Right renal pelvis (tissue), 4 donors: ENCODE results near the gene VPS13C. TPM values are rescaled to one million over a fixed set of nuclear protein-coding genes. Genes with fewer than 3 reads are reported as not detected.
A peak's percentile ranks its signal among the peaks of the same experiment; 100 is the strongest.

Experiments
- DNase-seq, 4 donors: peaks; one replicate each; pipeline ENCODE4 v3.0.0-alpha.2; 2013; ENCODE audit warnings: low read depth in 4 of 4, low spot score in 3 of 4, missing footprints in 1 of 4
- polyA plus RNA-seq, 4 donors: library from polyadenylated mRNA; unstranded; fragments of 120-200 nt; gene quantifications; one replicate each; pipeline ENCODE4 v1.2.1, GENCODE V29; 2013; ENCODE audit not compliant: insufficient read length in 4 of 4

VPS13C gene, protein sequence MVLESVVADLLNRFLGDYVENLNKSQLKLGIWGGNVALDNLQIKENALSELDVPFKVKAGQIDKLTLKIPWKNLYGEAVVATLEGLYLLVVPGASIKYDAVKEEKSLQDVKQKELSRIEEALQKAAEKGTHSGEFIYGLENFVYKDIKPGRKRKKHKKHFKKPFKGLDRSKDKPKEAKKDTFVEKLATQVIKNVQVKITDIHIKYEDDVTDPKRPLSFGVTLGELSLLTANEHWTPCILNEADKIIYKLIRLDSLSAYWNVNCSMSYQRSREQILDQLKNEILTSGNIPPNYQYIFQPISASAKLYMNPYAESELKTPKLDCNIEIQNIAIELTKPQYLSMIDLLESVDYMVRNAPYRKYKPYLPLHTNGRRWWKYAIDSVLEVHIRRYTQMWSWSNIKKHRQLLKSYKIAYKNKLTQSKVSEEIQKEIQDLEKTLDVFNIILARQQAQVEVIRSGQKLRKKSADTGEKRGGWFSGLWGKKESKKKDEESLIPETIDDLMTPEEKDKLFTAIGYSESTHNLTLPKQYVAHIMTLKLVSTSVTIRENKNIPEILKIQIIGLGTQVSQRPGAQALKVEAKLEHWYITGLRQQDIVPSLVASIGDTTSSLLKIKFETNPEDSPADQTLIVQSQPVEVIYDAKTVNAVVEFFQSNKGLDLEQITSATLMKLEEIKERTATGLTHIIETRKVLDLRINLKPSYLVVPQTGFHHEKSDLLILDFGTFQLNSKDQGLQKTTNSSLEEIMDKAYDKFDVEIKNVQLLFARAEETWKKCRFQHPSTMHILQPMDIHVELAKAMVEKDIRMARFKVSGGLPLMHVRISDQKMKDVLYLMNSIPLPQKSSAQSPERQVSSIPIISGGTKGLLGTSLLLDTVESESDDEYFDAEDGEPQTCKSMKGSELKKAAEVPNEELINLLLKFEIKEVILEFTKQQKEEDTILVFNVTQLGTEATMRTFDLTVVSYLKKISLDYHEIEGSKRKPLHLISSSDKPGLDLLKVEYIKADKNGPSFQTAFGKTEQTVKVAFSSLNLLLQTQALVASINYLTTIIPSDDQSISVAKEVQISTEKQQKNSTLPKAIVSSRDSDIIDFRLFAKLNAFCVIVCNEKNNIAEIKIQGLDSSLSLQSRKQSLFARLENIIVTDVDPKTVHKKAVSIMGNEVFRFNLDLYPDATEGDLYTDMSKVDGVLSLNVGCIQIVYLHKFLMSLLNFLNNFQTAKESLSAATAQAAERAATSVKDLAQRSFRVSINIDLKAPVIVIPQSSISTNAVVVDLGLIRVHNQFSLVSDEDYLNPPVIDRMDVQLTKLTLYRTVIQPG (N-terminal part only)
- polyA plus RNA-seq: 10 to 100 TPM; 32.8 to 46.8 (median 39.0) TPM

DNA sequence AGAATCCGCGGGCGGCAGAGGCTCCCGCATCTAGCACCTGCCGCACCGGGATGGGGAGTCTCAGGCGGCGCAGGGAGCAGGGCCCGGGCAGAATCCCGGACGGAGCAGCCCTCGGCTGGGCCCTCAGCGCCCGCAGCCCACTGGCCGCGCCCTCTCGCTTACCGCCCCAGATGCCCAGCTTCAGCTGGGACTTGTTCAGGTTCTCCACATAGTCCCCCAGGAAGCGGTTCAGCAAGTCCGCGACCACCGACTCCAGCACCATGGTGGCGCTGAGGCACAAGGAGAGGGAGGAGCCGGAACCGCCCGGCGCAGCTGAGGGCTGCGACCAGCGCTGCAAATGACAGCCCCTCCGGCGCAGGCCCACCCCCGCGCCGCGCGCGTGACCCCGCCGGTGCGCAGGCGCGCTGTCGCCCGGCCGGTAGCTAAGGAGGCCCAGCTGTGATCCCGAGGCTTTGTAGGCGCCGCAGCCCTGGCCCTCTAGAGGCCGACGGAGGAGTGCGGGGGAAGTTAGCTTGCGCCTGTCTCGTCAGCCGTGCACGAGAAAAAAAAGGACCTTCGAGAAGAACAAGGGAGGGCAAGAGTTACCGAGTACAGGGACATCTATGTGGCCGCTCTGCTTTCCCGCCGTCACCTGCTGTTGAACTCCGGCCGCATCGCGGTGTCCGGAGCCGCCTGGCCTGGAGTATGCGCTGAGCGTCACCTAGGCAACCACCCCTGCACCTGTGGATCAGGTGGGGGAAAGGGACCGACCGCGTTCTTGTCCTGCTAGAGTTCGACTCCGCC, at the start of gene VPS13C:
Gene VPS13C, minus strand, starts transcription at position 335 of the 783 bp plus-strand sequence. Its CDS starts 73 bp downstream, at position 262.
- DNase-seq: peak; percentile 90 to 91 (median 90)

DNA sequence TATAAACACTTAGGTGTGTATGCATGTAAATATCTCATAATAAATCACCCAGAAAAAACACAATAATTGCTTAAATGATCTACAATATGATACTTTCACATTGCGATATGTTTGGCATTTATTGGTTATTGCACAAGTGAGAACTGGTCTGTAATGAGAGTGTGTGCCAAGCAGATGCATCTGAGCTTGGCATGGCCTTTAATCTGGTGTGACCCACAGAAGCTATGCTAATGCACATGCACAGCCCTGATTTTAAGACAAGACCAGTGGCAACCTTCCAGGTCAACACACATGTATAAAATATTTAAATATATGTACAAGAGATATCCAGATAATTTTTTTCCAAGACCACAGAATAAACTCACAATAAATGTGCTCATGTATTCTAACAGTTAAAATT, 49.2 kb upstream of the VPS13C start:
- no peak for DNase-seq

DNA sequence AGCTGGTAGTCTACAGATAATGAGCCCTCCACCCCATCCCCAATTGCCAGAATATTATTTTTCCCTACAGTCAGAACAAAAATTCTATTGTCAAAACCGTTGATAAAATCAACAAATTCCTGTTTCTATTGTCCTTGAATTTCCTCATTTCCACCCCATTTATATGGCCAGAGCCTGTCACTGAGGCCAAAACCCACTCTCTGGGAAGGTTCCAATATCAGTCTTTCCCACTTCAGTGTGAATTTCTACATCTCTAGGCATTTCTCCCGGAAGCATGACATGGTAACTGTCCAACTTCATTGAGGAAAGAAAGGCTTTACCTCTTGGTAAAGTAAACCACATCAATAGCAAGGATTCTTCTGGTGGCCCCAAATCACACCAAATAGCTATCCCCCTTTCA, 48.2 kb upstream of the VPS13C start:
- no peak for DNase-seq

DNA sequence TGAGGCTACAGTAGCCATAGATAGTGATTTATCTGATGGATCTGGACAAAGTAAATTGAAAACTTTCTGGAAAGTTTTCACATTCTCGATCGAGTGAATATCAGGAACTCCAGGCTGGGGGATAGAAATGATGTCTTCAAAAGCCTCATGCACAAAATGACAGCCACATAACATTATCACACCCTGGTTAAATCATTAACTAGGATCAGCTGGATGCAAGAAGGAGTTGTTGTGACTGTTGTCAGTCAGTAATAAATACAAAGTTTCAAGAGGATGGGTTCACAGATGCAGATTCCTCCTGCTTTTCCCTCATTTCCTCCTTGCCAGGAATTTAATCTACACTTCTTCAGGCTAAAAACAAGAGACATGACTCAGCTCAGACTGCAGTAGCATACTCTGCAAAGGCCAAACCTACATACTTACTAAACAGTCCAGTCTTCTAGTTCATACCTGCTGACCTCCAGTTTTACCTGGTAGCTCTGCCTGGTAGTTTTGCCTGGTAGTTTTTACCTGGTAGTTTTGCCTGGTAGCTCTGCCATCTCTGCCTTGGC, 47.4 kb upstream of the VPS13C start:
- no peak for DNase-seq

DNA sequence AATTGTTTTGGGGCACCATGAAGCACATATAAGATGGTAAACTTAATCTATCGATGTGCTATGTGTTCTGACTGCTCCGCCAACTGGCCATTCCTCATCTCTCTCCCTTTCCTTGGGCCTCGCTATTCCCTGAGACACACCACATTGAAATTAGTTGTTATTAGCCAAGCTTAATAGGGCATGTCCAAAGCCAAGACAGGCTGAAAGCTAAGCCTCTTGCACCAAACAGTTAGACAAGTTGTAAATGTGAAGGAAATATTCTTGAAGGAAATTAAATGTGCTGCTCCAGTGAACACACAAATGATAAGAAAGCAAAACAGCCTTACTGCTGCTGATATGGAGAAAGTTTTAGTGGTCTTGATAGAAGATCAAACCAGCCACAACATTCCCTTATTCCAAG, 45.8 kb upstream of the VPS13C start:
- no peak for DNase-seq

DNA sequence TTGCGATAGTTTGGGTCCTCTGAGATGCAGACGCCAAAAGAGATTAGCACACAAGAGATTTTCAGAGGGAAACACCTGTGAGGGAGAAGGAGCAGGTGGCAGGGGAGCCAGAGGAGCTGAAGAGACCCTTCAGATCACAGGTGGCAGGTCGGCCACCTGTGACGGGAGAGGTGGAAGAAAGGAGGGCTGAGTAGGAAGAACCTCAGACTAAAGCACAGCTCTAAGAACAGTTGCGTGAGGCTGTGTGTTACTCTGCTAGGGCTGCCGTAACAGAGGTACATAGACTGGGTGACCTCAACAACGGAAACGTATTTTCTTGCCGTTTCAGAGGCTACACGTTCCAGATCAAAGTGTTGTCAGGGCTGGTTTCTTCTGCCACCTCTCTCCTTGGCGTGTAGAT, 45.0 kb upstream of the VPS13C start:
- no peak for DNase-seq

DNA sequence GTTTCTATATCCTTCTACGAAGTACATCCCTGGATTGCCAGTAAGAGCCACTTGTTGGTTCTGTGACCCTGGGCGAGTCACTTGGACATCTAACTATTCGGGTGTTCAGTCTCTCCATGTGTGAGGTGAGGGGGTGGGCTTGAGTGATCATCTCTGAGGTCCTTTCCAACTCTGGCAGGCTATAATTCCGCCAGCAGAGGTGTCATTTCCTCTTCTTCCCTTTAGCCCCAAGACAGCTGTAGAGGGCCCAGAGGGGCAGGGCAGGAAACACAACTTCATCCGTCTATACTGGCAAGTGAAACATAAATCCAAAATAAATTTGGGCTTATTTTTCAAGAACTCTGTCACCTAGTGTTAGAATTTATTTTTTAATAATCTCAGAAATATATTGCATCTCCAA, 44.6 kb upstream of the VPS13C start:
- no peak for DNase-seq

DNA sequence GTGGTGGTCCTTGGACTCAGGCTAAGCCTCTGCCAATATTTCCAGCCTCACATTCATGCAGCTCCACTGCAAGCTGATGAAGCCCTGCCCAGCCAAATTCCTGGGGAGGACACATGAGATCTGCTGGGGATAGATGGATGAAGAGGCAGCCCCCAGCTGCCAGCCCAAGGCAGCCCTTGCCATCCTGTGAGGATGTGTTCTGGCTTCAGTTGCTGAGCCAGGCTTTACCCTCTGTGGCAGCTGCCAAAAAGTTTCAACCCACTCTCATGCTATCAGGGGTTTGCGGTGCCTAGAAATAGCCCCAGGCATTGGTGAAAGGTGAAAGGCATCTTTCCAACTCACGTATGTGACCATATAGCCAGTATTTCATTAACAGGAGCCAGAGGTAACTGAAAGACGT, 44.2 kb upstream of the VPS13C start:
- no peak for DNase-seq

DNA sequence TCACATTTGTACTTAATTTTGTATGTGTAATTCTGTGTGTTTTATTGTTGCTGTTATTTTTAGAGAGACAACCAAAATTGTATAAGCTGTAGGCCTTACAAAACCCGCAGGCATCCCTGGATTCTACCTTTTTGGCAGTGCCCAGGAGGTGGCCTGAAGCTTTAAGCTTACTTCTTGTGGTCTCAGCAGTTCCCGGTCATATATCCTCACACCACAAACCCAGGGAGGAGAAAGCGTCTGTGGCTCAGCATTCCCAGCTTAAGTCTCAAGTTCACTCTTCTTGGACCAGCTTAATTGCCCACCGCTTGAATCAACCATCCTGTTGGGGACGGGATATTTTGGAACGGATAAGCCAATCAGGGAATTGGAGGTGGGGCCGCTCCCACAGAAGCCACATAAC, 43.2 kb upstream of the VPS13C start:
- no peak for DNase-seq

DNA sequence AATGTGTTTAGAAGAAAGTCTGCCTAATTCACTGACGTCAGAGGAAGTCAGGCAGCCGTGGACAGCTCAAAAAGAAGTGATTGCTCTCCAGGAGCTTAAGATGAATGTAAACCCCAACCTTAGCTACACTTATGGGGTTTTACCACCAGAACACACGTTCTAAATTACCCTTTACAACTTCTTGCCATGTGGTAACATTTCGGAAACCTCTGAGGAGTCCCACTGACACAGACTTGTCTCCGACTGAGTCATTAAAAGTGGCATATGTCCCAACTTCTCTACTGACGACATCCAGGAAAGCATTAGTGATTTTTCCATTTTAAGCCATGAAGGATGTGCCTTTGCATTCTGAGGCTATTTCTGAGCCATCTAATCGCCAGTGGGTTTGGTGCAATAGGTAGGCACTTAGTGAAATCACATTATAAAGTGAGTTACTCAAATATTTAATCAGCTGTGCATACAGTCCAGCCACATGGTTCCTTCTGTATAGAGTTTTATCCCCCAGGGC, 38.9 kb upstream of the VPS13C start:
- DNase-seq: no peak

DNA sequence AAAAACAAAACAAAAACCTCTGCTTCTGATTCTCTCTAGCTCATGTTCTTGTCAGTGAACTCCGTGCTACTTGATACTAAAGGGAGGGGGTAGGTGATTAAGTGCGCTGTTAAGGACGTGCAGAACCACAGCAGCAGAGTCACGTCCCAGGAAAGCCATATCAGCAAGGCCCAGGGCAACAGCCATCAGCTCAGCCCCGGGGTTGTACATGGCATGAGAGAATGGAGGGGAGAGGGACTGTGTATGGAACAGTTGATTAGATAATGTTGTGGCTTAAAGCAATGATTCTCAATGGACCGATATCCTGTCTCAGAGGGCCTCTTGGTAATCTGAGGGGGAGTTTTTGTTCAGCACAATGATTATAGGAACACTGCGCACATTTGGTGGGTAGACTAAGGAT, 34.1 kb upstream of the VPS13C start:
- DNase-seq: no peak

DNA sequence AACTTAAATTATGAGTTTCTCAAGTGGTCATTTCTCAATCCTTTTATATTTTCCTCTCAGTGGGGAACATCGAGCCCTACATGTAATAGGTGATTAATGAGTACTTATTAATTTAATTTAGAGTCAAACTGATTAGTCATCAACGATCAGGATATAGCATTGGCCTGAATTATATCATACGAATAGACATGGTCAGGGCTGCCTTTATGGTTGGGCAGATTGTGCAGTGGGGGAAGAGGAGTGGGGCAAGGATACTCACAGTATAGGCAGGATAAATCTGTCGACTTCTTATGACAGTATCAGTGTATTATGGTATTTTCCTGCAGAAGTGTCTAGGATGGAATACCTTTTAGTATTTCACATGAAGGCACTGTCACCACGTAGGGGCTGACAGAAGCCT, 33.6 kb upstream of the VPS13C start:
- no peak for DNase-seq

DNA sequence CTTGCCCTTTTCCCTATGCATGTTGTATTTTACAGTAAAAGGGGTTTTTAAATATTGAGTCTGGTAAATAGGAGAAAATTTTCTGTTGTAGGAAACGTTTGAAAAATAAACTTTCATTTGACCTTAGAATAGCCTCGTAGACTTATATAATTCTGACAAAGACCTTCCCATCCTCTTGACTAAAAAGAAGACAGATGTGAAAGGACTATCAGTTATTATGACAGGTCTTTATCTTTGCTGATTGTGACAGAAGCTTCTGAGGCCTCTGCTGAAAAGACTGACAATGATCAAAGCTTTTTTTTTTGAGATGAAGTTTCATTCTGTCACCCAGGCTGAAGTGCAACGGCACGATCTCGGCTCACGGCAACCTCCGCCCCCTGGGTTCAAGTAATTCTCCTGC, 30.7 kb upstream of the VPS13C start:
- DNase-seq: no peak

DNA sequence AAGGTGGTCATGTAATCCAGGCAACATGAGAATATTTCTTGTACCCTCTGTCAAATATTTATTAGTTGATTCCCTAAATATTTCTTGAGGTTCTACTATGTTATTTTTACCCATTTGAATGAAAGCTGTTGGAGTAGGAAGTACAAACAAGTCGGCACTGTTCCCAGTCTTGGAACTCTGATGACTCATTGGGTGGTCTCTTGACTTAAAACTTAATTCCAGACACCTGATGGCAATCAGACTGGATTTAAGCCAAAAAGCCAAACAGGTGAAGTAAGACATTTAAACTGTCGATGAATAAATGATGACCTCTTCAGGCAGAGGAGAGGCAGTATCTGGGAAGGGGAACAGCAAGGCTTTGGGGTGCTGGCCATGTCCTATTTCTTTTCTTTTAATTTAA, 29.4 kb upstream of the VPS13C start:
- no peak for DNase-seq

DNA sequence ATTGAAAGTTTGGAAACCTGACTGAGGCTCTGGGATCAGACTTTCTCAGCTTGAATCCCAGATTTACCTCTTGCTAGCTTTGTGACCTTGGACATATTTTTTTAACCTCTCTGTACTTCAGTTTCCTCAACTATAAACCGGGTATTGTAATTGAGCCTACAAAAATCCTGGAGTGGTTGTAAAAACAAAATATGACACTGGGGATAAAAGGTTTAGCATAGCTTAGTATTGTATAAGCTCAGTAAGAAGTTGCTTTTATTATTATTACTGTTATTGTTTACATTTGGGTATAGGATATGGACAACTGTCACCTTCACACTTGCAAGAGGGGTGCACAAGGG, 28.1 kb upstream of the VPS13C start:
- no peak for DNase-seq

DNA sequence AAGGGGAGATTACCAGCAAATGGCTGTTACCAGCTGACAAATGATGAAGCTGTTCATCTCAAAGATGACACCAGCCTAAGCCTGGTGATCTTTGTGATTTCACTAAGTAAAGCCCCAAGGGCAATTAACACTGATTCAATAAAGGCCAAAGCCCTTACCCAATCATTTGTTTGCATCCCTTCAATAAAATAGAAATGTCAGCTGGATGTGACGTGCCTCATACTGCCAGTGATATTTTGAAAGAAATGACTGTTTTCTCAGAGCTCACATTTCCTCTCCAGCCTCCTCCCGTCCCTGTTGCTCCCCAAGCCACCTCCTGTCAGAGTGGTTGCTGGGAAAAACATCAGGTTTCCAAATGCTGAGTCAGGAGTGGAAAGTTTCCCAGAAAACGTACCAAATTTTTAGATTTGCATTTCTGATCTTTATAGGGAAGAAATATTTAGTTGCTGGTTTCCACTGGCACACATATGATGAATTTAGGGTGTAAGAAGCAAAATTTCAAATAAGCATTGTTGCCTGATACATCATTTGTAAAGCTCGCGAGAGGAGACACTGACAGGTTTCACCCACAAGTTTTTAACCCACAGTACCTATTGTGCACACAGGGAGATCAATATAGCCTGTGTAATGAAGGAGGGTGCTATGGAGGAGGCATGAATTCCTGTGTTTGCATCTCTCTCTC, 27.6 kb upstream of the VPS13C start:
- no peak for DNase-seq

DNA sequence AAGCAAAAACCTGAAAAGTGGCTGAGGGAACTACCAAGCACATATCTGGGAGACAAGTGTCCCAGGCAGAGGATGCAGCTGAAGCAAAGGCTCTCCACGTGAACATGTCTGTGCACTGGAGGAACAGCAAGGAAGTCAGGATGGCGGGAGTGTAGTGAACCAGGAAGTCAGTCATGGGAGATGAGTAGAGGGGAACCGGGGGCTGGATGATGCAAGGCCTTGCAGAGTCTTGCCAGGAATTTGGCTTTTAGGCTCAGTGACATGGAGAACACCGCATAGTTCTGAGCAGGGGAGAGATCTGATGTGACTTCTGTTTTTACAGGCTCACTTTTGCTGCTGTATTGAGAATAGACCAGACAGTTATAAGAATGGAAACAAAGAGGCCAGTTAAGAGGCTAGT, 25.5 kb upstream of the VPS13C start:
- DNase-seq: no peak

DNA sequence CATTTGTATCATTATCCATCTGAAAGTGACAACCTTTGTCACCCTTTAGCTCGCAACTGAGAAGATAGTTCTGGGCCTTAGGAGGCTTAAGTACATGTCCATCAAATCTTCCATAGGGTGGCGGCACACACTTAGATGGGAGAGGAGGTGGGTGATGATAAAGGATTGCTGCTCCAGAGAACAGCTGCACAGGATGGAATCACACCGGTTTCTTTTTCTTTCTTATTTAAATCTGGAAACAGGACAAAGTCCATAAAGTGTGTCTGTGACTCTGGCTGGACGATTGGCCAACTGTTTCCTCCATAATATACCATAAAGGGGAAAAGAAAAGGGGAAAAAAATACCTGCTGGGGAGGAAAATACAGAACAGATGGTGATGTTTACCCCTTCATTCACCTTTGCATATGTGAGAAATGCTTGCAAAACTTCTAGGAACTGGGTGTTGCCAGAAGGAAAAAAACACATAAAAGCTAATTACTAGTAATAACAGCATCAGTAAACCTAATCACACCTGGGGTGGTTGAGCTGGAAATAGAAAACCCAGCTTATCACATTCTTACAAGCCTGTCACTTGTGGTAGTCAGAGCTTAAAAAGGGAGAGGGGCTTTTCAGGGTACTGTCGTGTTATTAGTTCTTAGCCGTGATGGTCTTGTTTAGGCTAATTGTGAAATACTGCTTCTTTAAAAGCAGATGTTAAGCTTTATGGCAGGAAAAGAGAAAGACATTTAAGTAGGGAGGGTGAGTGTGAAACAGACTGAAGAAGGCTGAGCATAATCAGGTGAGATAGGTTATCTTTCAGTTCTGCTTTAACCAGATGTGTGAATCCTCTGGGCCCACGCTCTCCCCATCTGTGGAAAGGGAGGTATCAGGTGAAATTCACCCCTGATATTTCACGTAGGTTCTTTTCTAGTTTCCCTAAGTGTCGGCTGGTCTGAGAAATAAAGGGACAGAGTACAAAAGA, 23.2 kb upstream of the VPS13C start:
- DNase-seq: no peak
